Neural progenitor cell (in vitro differentiated cells): ENCODE data around the gene MUSTN1.

Experiments
- EZH2 ChIP-seq: fragments of 200-600 bp; sonication (generic); IDR thresholded peaks from 2 replicates; pipeline ENCODE4 v1.6.1; 2017; ENCODE audit warnings: antibody characterized with exemption, mild to moderate bottlenecking, moderate library complexity
- EZH2phosphoT487 ChIP-seq: fragments of 200-600 bp; sonication (generic); IDR thresholded peaks from 2 replicates; pipeline ENCODE4 v1.6.1; 2017; ENCODE audit warnings: antibody characterized with exemption
- TF ChIP-seq, protein P1 (sequence below): fragments of 200-600 bp; sonication (generic); IDR thresholded peaks from 2 replicates; pipeline ENCODE4 v1.5.1; 2017; ENCODE audit warnings: antibody characterized with exemption, mild to moderate bottlenecking

- no peak for TF ChIP-seq EZH2
- TF ChIP-seq, protein P1, sequence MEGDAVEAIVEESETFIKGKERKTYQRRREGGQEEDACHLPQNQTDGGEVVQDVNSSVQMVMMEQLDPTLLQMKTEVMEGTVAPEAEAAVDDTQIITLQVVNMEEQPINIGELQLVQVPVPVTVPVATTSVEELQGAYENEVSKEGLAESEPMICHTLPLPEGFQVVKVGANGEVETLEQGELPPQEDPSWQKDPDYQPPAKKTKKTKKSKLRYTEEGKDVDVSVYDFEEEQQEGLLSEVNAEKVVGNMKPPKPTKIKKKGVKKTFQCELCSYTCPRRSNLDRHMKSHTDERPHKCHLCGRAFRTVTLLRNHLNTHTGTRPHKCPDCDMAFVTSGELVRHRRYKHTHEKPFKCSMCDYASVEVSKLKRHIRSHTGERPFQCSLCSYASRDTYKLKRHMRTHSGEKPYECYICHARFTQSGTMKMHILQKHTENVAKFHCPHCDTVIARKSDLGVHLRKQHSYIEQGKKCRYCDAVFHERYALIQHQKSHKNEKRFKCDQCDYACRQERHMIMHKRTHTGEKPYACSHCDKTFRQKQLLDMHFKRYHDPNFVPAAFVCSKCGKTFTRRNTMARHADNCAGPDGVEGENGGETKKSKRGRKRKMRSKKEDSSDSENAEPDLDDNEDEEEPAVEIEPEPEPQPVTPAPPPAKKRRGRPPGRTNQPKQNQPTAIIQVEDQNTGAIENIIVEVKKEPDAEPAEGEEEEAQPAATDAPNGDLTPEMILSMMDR: no peak
- TF ChIP-seq EZH2phosphoT487: no peak
Measured at GRCh38 chr3:52790337-52790736, 44.5 kb downstream of the MUSTN1 start.
